ENCODE results near the gene DDHD1. TPM values are rescaled to one million over a fixed set of nuclear protein-coding genes. Genes with fewer than 3 reads are reported as not detected.

The DDHD1 gene
- total and polyA plus RNA-seq, 2 experiments from 2014 or later: 10.5 to 15.8 TPM

DNA sequence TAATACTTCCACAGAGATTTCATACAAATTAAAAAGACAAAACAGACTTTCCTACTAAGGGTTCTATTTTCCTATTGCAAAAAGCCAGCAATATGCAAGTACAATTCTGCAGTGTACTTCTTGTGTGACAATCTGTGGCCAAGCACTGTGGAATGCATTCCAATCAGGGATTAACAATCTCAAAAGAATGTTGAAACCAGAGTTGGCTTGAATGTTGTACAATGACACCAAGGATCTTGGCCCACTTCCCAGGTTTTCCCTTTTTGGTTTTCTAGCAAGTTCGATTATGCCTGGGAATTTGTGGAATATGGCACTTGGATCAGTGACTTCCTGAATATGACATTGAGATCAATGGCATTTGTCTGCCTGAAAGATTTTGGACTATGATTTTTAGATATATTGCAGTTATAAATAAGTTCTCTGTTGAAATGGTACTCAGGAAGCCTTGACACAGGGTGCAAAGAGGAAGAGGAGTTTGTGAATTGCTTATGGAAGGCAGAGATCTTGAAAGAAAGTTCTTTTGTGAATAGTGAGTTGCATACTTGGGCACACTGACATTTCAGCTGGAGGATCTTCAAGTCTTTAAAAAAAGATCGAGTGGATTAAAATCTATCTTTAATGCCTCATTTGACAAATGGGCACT, 120.8 kb downstream of the DDHD1 start:
- 0 to 8% methylated on average over 2 of the region's 2 CpGs for WGBS, 2 experiments (ENCODE audit: low coverage in 1 of 2, low lambda C conversion rate in 2 of 2, missing lambda C conversion rate in 2 of 2)
- in situ Hi-C loops (cut with MboI): no loop called here
- Histone ChIP-seq H3K4me2 (ENCODE audit: unreplicated experiment) (peak overlapping the region; percentile 77), H3K27ac (peak overlapping the region; percentile 54), H3K79me2 (ENCODE audit: insufficient read depth) (no peaks in the 10 kb centered on the region), H3K9me3 (ENCODE audit: low read depth) (no peaks in the 10 kb centered on the region), H3K9ac (no peak overlapping the region), H3F3A (ENCODE audit: insufficient read depth) (peaks cover 37% of the 10 kb centered on the region), H3K27me3 (replicated peaks; ENCODE audit: insufficient read depth) (no peaks in the 10 kb centered on the region), H2AFZ (no peak overlapping the region), H3K9me2 (ENCODE audit: insufficient read depth) (no peaks in the 10 kb centered on the region), H3K4me3 (peak overlapping the region; percentile 7), H4K20me1 (ENCODE audit: insufficient read depth) (no peaks in the 10 kb centered on the region), H3K36me3 (ENCODE audit: low read depth) (0 out of 2 replicates have a peak, but pooled peaks cover under 1% of the 10 kb centered on the region), H3K4me1 (ENCODE audit: insufficient read depth) (peaks cover 53% of the 10 kb centered on the region)
- peak; percentile 92 for DNase-seq
- TF ChIP-seq EZH2phosphoT487 (IDR thresholded peaks at IDR 0.05; ENCODE audit: insufficient read depth, low read depth): no peak
- TF ChIP-seq EZH2 (IDR thresholded peaks at IDR 0.05; ENCODE audit: insufficient read depth, poor library complexity, severe bottlenecking): no peak

DNA sequence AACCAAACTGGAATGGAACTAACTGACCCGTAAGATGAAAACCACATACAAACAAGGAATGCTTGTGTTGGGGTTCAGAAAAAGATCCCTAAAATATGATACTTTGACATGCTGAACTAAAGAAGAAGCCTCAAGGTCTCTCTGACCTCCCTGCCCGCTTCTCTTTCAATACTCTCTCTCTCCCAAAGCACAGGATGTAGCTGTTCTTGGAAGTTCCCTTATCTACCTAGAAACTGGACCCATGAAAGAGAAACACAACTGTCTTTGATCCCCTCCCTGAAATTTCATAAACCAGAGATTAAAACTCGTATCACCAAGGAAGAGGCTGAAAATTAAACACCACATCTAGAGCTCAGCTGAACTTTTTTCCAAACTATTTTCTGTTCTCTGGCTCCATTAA, 125.6 kb downstream of the DDHD1 start:
- Histone ChIP-seq H4K20me1 (ENCODE audit: insufficient read depth) (no peaks in the 10 kb centered on the region), H3K9ac (no peak overlapping the region), H3K4me3 (no peak overlapping the region), H3K4me2 (ENCODE audit: unreplicated experiment) (no peak overlapping the region), H3K27me3 (replicated peaks; ENCODE audit: insufficient read depth) (no peaks in the 10 kb centered on the region), H3K27ac (no peak overlapping the region), H3K4me1 (ENCODE audit: insufficient read depth) (peaks cover 32% of the 10 kb centered on the region), H3K79me2 (ENCODE audit: insufficient read depth) (no peaks in the 10 kb centered on the region), H3K9me3 (ENCODE audit: low read depth) (no peaks in the 10 kb centered on the region), H2AFZ (no peak overlapping the region), H3F3A (ENCODE audit: insufficient read depth) (peaks cover 24% of the 10 kb centered on the region), H3K9me2 (ENCODE audit: insufficient read depth) (no peaks in the 10 kb centered on the region), H3K36me3 (ENCODE audit: low read depth) (no peaks in the 10 kb centered on the region)
- WGBS, 2 experiments (ENCODE audit: low coverage in 1 of 2, low lambda C conversion rate in 2 of 2, missing lambda C conversion rate in 2 of 2): 81 to 82% methylated on average over 3 of the region's 3 CpGs
- in situ Hi-C loops (cut with MboI): no loop called here
- no peak for DNase-seq
- no peak for TF ChIP-seq EZH2phosphoT487 (IDR thresholded peaks at IDR 0.05; ENCODE audit: insufficient read depth, low read depth)
- no peak for TF ChIP-seq EZH2 (IDR thresholded peaks at IDR 0.05; ENCODE audit: insufficient read depth, poor library complexity, severe bottlenecking)

DNA sequence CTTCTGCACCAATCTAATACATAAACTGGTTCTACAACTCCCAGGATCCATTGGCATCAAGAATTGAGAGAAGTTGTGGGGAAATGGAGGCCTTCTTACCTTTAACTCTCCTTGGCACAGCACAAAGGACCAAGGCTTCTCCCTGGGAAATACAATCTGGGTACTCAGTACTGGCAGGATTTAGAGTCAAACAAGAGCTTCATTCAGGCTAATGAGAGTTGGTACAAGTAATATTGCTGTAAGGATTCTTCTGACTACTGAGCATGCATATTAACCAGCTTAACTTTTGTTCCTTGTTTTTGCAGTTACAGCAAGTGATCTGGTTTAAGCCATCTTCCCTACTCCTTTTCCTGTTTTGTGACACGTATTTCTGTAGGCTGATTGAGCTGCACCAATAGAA, 126.1 kb downstream of the DDHD1 start:
- Histone ChIP-seq H3F3A (ENCODE audit: insufficient read depth) (peaks cover 20% of the 10 kb centered on the region), H3K27me3 (replicated peaks; ENCODE audit: insufficient read depth) (no peaks in the 10 kb centered on the region), H3K9me2 (ENCODE audit: insufficient read depth) (no peaks in the 10 kb centered on the region), H3K9ac (no peak overlapping the region), H3K36me3 (ENCODE audit: low read depth) (no peaks in the 10 kb centered on the region), H3K4me2 (ENCODE audit: unreplicated experiment) (no peak overlapping the region), H3K4me3 (no peak overlapping the region), H3K27ac (no peak overlapping the region), H4K20me1 (ENCODE audit: insufficient read depth) (no peaks in the 10 kb centered on the region), H2AFZ (no peak overlapping the region), H3K4me1 (ENCODE audit: insufficient read depth) (peaks cover 32% of the 10 kb centered on the region), H3K79me2 (ENCODE audit: insufficient read depth) (no peaks in the 10 kb centered on the region), H3K9me3 (ENCODE audit: low read depth) (no peaks in the 10 kb centered on the region)
- in situ Hi-C loops (cut with MboI): no loop called here
- 52 to 61% methylated on average over 1 of the region's 1 CpG for WGBS, 2 experiments (ENCODE audit: low coverage in 1 of 2, low lambda C conversion rate in 2 of 2, missing lambda C conversion rate in 2 of 2)
- no peak for DNase-seq
- TF ChIP-seq EZH2 (IDR thresholded peaks at IDR 0.05; ENCODE audit: insufficient read depth, poor library complexity, severe bottlenecking) (no peak), EZH2phosphoT487 (IDR thresholded peaks at IDR 0.05; ENCODE audit: insufficient read depth, low read depth) (no peak)

DNA sequence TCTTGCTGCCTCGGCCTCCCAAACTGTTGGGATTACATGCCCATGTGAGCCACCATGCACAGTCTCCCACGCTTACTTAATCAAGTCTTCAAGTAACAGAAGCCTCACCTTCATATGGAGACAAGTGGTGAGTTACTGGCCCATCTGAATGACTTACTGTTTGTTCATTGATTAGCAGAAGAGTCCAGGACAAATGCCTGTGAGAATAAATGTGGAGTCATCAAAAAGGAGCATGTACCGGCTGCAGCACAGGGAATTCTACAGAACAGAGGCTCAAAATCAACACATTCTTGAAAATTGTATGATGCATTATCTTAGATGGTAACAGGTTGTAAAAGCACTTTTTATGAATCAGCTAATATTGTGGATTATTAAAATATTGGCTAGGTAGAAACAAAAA, 129.8 kb downstream of the DDHD1 start:
- H3K9me2 ChIP-seq (ENCODE audit: insufficient read depth): no peaks in the 10 kb centered on the region
- no peaks in the 10 kb centered on the region for H3K9me3 ChIP-seq (ENCODE audit: low read depth)
- H3K4me2 ChIP-seq (ENCODE audit: unreplicated experiment): no peak overlapping the region
- no peaks in the 10 kb centered on the region for H3K36me3 ChIP-seq (ENCODE audit: low read depth)
- H4K20me1 ChIP-seq (ENCODE audit: insufficient read depth): no peaks in the 10 kb centered on the region
- H3K79me2 ChIP-seq (ENCODE audit: insufficient read depth): no peaks in the 10 kb centered on the region
- H3K9ac ChIP-seq: no peak overlapping the region
- no peak overlapping the region for H3K27ac ChIP-seq
- TF ChIP-seq EZH2phosphoT487 (IDR thresholded peaks at IDR 0.05; ENCODE audit: insufficient read depth, low read depth) (no peak), EZH2 (IDR thresholded peaks at IDR 0.05; ENCODE audit: insufficient read depth, poor library complexity, severe bottlenecking) (no peak)
- H3K4me3 ChIP-seq: no peak overlapping the region
- H2AFZ ChIP-seq: no peak overlapping the region
- H3F3A ChIP-seq (ENCODE audit: insufficient read depth): peaks cover 12% of the 10 kb centered on the region; the same call in 1 of the 2 replicates
- in situ Hi-C loops (cut with MboI): no loop called here
- H3K27me3 ChIP-seq (replicated peaks; ENCODE audit: insufficient read depth): no peaks in the 10 kb centered on the region
- DNase-seq: no peak
- peaks cover 23% of the 10 kb centered on the region for H3K4me1 ChIP-seq (ENCODE audit: insufficient read depth)
- 93 to 96% methylated on average over 3 of the region's 3 CpGs for WGBS, 2 experiments (ENCODE audit: low coverage in 1 of 2, low lambda C conversion rate in 2 of 2, missing lambda C conversion rate in 2 of 2)

Data from GM23248 (cell line).